GM12892 (cell line): ENCODE data around the gene SPC25.

Experiments
- DNase-seq: peaks from one replicate; pipeline ENCODE4 v3.0.0; 2011; ENCODE audit not compliant: insufficient read length
- FAIRE-seq: peaks from 2 replicates; lab custom pipeline; 2011; peaks lifted over from hg19 to GRCh38; lab: Jason Lieb, UNC
- POLR2A ChIP-seq: IDR thresholded peaks from 2 replicates; pipeline ENCODE4 v1.6.1; 2011; ENCODE audit warnings: low read depth, low read length, control low read depth
- POLR2AphosphoS5 ChIP-seq: IDR thresholded peaks from 2 replicates; pipeline ENCODE4 v1.6.1; 2011; ENCODE audit warnings: low read depth, low read length, control low read depth
- TAF1 ChIP-seq: IDR thresholded peaks from 2 replicates; pipeline ENCODE4 v1.6.1; 2011; ENCODE audit warnings: low read depth, mild to moderate bottlenecking, control low read depth, low read length, borderline replicate concordance

The SPC25 gene

DNA sequence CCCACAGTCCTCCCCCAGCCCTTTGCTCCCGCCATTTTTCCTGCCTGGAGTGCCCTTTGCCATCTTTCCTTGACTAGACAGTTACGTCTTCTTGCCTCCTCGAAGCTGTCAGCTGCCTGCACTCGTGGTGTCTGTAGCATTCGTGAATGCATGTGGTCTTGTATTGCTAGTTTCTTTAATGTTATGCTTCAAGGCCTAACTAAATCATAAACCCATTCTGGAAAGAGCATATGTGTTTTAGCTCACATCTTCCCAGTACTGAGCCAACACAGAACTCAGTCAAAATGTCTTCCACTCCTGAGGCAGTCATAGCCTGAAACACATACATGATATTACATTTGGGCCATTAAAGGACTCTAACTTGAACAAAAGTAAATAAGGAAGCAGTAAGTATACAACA is 35.6 kb downstream of the SPC25 start:
- no peak for FAIRE-seq
- no peak for DNase-seq
- TF ChIP-seq TAF1 (no peak), POLR2A (no peak), POLR2AphosphoS5 (no peak)

DNA sequence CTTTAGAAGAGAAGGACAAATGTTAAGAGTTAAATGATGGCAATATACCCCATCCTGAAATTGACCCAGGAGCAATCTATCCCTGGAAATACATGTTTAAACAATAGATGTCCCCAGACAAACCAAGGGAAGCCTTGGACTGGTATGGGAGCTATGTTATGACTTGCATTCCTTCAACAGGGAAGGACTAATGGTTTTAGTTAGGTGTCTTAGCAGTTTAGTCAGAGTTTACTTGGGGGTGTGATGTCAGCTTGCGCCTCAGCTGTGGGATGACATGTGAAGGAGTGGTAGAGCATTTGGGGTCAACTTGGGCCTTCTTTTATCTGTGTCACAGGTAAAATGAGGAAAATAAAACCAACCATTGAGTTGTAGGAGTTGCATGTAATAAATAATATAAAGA is 36.8 kb downstream of the SPC25 start:
- FAIRE-seq (no peak), DNase-seq (no peak)
- TF ChIP-seq POLR2AphosphoS5, result no peak
- TF ChIP-seq TAF1, result no peak
- TF ChIP-seq POLR2A, result no peak

DNA sequence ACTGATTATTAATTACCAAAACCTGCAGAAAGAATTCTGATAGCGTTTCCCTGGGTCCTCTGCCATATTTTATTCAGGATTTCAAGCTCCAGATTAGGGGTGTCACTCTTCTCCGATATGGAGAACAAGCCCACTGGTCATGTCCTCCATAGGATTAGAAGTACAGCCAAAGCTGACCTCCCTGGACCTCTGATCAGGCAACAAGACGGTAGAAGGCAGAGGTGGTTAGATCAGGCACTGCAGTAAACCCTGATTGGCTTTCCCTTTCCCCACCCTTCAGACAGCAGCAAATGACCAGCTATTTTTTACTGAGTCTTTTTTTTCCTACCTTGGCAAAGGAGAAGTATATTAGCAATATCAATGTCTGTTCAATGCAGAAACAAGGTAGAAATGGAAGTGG is 37.7 kb downstream of the SPC25 start:
- no peak for DNase-seq
- no peak for TF ChIP-seq POLR2AphosphoS5
- TF ChIP-seq POLR2A, result no peak
- TF ChIP-seq TAF1, result no peak
- no peak for FAIRE-seq

DNA sequence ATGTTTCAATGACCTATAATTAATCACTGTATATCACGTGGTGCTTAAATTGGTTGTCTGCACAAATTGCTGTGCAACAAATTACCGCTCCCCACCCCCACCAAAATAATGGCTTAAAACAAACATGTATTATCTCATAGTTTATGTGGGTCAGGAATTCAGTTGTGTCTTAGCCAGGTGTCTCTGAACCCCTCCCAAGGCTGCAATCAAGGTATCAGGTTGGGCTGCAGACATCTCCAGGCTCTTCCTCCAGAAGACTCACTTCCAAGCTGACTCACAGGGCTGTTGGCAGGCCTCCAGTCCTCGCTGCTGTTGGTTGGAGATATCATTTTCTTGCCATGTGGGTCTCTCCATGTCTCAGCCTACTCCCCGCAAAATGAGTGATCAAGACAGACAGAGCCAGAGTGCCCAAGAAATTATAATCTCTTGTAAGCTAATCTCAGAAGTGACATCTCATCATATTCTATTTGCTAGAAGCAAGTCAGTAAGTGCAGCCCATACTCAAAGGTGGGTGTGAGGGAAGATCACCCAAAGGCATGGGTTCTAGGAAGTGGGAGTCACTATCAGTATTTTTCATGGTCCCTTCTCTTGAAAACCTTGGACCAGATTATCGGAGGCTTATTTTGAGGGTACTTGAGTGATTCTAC is 38.4 kb downstream of the SPC25 start:
- DNase-seq, result no peak
- TF ChIP-seq POLR2AphosphoS5 (no peak), POLR2A (no peak), TAF1 (no peak)
- no peak for FAIRE-seq

DNA sequence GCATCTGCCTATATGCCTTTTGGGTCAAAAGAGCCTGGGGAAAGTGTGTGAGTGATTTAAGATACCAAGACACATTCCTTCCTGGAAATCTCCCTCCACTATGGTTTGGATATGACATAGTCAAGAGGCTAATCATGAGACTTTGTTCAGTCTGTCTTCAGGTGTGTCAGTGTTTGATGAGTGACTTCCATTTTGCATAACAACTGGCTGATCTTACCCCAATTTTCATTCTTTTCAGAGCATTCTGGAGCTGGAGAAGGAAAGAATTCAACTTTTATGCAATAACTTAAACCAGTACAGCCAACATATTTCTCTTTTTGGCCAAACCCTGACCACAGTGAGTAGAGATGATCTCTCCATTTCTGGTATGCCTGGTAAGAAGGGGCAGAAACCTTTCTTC is 39.4 kb downstream of the SPC25 start:
- DNase-seq, result no peak
- FAIRE-seq, result no peak
- TF ChIP-seq POLR2AphosphoS5, result no peak

DNA sequence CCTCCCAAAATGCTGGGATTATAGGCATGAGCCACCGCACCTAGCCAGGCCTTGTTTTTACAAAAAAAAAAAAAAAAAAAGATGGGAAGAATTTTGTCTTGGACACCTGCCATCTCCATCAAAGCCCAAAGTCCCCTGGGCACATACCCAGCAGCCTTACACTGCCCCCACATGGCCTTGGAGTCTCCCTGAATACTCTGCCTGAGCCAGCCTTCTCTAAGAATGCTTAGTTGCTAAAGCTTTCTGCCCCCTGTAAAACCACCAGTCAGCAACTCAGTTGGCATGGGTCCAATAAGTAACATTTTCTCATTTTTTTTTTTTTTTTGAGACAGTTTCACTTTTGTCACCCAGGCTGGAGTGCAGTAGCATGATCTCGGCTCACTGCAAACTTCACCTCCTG is 40.6 kb downstream of the SPC25 start:
- FAIRE-seq (no peak), DNase-seq (no peak)
- TF ChIP-seq TAF1 (no peak), POLR2AphosphoS5 (no peak), POLR2A (no peak)

DNA sequence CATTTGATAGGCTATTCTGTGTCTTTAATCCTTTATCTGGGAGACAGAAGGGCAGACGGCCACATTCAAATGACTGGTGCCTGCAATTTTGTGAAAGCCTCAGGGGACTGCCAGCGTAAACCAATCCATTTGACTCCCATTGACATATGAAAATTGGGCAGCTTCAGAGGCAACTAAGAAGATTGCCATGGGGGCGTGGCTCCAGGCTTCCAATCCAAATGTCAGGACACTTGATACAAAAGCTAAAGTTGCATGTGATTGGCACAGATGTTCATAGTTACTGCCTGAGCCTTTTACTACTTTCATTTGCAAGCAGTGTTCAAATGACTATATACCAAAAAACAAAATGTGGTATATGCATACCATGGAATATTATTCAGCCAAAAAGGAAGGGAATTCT is 42.0 kb downstream of the SPC25 start:
- no peak for DNase-seq
- TF ChIP-seq POLR2A (no peak), POLR2AphosphoS5 (no peak), TAF1 (no peak)
- no peak for FAIRE-seq

DNA sequence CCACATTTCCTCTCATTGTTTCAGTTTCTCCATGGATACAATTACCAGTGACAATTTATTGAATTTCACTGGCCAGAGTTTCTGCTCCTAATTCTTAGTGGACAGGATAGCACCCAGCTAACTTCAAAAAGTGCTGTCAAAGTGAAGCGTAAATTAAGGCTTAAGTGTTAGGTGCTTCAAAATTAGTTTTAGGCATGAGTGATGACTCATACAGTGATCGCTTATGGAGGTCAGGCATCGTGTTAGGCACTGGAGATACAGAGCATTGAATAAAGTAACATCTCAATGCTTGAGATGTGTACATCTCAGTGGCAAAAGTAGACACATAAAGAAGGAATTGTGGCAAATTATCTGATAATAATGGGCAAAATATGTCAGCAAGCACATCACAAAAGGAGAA is 47.0 kb downstream of the SPC25 start:
- FAIRE-seq, result no peak

DNA sequence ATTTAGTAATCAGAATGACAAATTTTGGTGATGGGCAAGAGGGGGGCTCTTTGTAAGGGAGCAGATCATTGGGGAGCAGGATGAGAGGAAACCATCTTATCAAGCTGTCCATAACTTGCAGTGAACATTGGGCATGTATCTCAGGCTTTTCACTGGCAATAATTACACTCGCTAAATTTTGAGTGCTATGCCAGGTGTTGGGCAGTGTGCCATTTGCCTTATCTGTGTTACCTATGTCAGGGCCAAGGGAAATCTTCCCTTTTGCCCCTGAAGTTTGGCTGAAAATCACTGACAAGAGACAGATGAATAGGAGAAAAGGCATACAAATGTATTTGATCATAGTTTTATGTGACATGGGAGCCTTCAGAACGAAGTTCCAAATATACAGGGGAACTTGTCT is 48.8 kb downstream of the SPC25 start:
- DNase-seq (no peak), FAIRE-seq (no peak)
- TF ChIP-seq POLR2AphosphoS5 (no peak), TAF1 (no peak), POLR2A (no peak)

More for the DNA sequence above, 47.0 kb downstream of the SPC25 start:
- DNase-seq, result no peak
- TF ChIP-seq POLR2AphosphoS5 (no peak), POLR2A (no peak), TAF1 (no peak)

DNA sequence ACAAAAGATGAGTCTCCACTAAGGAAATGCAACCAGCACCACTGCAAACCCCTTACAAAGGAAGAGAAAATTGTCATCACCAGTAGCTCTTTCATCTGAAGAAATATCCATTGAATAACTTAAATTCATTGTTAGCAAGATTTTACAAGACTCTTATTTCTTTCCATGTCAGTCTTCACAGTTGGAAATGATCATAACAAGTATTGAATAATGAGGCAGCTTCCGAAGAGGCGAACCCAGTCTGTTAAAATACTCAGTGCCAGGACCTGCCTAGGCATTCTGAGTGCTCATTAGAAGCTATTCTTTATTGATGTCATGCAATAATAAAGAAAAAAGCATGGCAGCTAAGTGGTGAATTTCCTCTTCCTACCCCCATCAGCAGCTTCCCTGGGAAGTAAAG is 54.3 kb downstream of the SPC25 start:
- TF ChIP-seq POLR2A (no peak), TAF1 (no peak), POLR2AphosphoS5 (no peak)
- FAIRE-seq, result no peak
- DNase-seq, result no peak

DNA sequence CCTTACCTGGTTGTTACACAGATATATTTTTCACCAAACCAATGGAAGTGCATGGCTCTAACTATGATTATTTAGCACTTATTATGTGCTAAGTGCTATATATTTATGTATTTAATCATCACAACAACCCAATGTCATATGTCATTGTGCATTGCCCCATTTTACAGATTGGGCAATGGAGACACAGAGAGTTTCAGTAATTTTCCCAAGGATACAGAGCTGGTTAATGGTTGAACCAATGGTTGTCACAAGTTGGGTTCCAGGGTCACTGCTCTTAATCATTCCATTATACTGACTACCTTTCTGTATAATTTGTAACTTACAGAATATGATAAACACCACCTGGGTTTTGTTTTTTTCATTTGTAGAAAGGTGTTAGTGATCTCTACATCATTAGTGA is 58.6 kb downstream of the SPC25 start:
- no peak for TF ChIP-seq POLR2A
- TF ChIP-seq POLR2AphosphoS5, result no peak
- no peak for TF ChIP-seq TAF1
- DNase-seq (no peak), FAIRE-seq (no peak)

DNA sequence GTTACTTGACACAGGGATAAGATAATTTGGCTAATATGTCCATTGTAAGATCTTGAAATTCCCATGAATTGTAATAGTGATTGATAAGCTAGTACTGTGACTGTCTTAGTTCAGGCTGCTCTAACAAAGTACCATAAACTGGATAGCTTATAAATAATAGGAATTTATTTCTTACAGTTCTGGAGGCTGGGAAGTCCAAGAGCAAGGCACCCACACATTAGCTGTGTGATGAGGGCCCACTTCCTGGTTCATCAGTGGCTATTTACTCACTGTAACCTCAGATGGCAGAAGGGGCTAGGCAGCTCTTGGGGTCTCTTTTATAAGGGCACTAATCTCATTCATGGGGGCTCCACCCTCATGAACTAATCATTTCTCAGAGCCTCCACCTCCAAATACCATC is 59.3 kb downstream of the SPC25 start:
- TF ChIP-seq POLR2A (no peak), TAF1 (no peak), POLR2AphosphoS5 (no peak)
- DNase-seq (no peak), FAIRE-seq (no peak)

DNA sequence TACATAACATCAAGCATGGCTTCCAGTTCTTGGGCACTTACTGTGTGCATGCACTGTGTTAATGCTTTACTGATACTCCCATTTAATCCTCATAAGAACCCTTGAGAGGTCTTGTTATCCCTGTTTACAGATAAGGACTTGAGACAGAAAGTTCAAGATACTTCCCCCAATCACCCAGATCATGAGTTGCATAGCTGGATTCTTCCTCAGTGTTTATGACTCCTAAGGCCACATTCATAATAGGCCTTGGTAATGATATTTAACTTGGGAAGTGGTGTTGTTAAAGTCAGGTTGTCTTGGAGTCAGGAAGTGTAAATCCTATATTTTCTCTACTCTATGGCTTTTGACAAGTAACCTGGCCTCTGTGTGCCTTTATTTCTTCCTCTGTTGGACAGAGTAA is 65.1 kb downstream of the SPC25 start:
- DNase-seq, result no peak
- no peak for TF ChIP-seq POLR2A
- FAIRE-seq, result no peak
